ENCODE data around the gene TAF11L3. TPM values are rescaled to one million over a fixed set of nuclear protein-coding genes. Genes with fewer than 3 reads are reported as not detected.
"Not testable (repeated sequence)": the region's sequence is repeated elsewhere in the genome, so short reads cannot be mapped to it uniquely, and the experiment has no call there.

Gene TAF11L3
- total RNA-seq, 2 experiments from 2014 or later: not detected

- H3K27ac ChIP-seq (ENCODE audit: low read depth, low read length, poor library complexity, severe bottlenecking); H3K4me3 ChIP-seq (ENCODE audit: low read depth, low read length, poor library complexity, severe bottlenecking); H3K9me3 ChIP-seq (ENCODE audit: low read length); BruUV-seq (replicated peaks); H3K79me2 ChIP-seq (ENCODE audit: insufficient read depth, low read depth, low read length); H3K9me2 ChIP-seq (ENCODE audit: insufficient read depth, low read length); intact Hi-C loops (cut with micrococcal nuclease; ENCODE audit: unreplicated experiment); CTCF ChIA-PET (ENCODE audit: unreplicated experiment); H2AFZ ChIP-seq (ENCODE audit: low read length); H3K4me2 ChIP-seq (ENCODE audit: low read length); H4K20me1 ChIP-seq (ENCODE audit: insufficient read depth, low read length); H3K4me1 ChIP-seq (ENCODE audit: insufficient read depth, low read length, poor library complexity, severe bottlenecking); H3K36me3 ChIP-seq (ENCODE audit: insufficient read depth, low read length); POLR2A ChIA-PET; DNase-seq (ENCODE audit: low spot score): not testable (repeated sequence)
Measured at GRCh38 chr5:17521501-17521900, 3.3 kb downstream of the TAF11L3 start, which contains the start of gene TAF11L4. Gene TAF11L4, plus strand, starts transcription at chr5:17521801.

- H3K4me1 ChIP-seq (ENCODE audit: insufficient read depth, low read length, poor library complexity, severe bottlenecking); H3K36me3 ChIP-seq (ENCODE audit: insufficient read depth, low read length); H3K79me2 ChIP-seq (ENCODE audit: insufficient read depth, low read depth, low read length); POLR2A ChIA-PET; intact Hi-C loops (cut with micrococcal nuclease; ENCODE audit: unreplicated experiment); H4K20me1 ChIP-seq (ENCODE audit: insufficient read depth, low read length); CTCF ChIA-PET (ENCODE audit: unreplicated experiment); H3K9me2 ChIP-seq (ENCODE audit: insufficient read depth, low read length); H3K9me3 ChIP-seq (ENCODE audit: low read length); BruUV-seq (replicated peaks); H3K4me3 ChIP-seq (ENCODE audit: low read depth, low read length, poor library complexity, severe bottlenecking); H3K4me2 ChIP-seq (ENCODE audit: low read length); DNase-seq (ENCODE audit: low spot score); H3K27ac ChIP-seq (ENCODE audit: low read depth, low read length, poor library complexity, severe bottlenecking); H2AFZ ChIP-seq (ENCODE audit: low read length): not testable (repeated sequence)
Measured at GRCh38 chr5:17524935-17525334, 6.8 kb downstream of the TAF11L3 start, which contains the start of gene TAF11L5. Gene TAF11L5, plus strand, starts transcription at chr5:17525235.

GRCh38 chr5:17526504-17526903 is 8.3 kb downstream of the TAF11L3 start:
- H3K4me2 ChIP-seq (ENCODE audit: low read length); H3K27ac ChIP-seq (ENCODE audit: low read depth, low read length, poor library complexity, severe bottlenecking); BruUV-seq (replicated peaks); CTCF ChIA-PET (ENCODE audit: unreplicated experiment); H3K4me3 ChIP-seq (ENCODE audit: low read depth, low read length, poor library complexity, severe bottlenecking); H2AFZ ChIP-seq (ENCODE audit: low read length); H3K79me2 ChIP-seq (ENCODE audit: insufficient read depth, low read depth, low read length); POLR2A ChIA-PET; H3K36me3 ChIP-seq (ENCODE audit: insufficient read depth, low read length); intact Hi-C loops (cut with micrococcal nuclease; ENCODE audit: unreplicated experiment); H3K9me2 ChIP-seq (ENCODE audit: insufficient read depth, low read length); H3K4me1 ChIP-seq (ENCODE audit: insufficient read depth, low read length, poor library complexity, severe bottlenecking); H4K20me1 ChIP-seq (ENCODE audit: insufficient read depth, low read length); H3K9me3 ChIP-seq (ENCODE audit: low read length): not testable (repeated sequence)
- DNase-seq (ENCODE audit: low spot score): peak; percentile 12

GRCh38 chr5:17528369-17528768 is 10.2 kb downstream of the TAF11L3 start, which contains the start of gene TAF11L6:
Gene TAF11L6, plus strand, starts transcription at chr5:17528669.
- H3K27ac ChIP-seq (ENCODE audit: low read depth, low read length, poor library complexity, severe bottlenecking); H3K9me2 ChIP-seq (ENCODE audit: insufficient read depth, low read length); H2AFZ ChIP-seq (ENCODE audit: low read length); intact Hi-C loops (cut with micrococcal nuclease; ENCODE audit: unreplicated experiment); H3K36me3 ChIP-seq (ENCODE audit: insufficient read depth, low read length); BruUV-seq (replicated peaks); H3K4me3 ChIP-seq (ENCODE audit: low read depth, low read length, poor library complexity, severe bottlenecking); H3K9me3 ChIP-seq (ENCODE audit: low read length); CTCF ChIA-PET (ENCODE audit: unreplicated experiment); H4K20me1 ChIP-seq (ENCODE audit: insufficient read depth, low read length); H3K79me2 ChIP-seq (ENCODE audit: insufficient read depth, low read depth, low read length); H3K4me1 ChIP-seq (ENCODE audit: insufficient read depth, low read length, poor library complexity, severe bottlenecking); H3K4me2 ChIP-seq (ENCODE audit: low read length); DNase-seq (ENCODE audit: low spot score); POLR2A ChIA-PET: not testable (repeated sequence)

Small RNA genes within 50 kb of the gene (small RNA-seq; reads per million reads assigned to genes)
- gene AC106774.3: not detected

Other genes with a start within 250 kb of the TAF11L3 start
- not detected in 2 replicates for gene TAF11L2, start 20.1 kb upstream of the TAF11L3 start, total RNA-seq (2014; rRNA removed; shearing (Covaris generic))
- gene TAF11L2, start 20.1 kb upstream of the TAF11L3 start, total RNA-seq (2022): not detected in 2 replicates
- gene TAF11L4, start 3.4 kb downstream of the TAF11L3 start, total RNA-seq (2014; rRNA removed; shearing (Covaris generic)): not detected in 2 replicates
- not detected in 2 replicates for gene TAF11L4, start 3.4 kb downstream of the TAF11L3 start, total RNA-seq (2022)
- not detected in 2 replicates for gene TAF11L5, start 6.9 kb downstream of the TAF11L3 start, total RNA-seq (2014; rRNA removed; shearing (Covaris generic))
- gene TAF11L5, start 6.9 kb downstream of the TAF11L3 start, total RNA-seq (2022): not detected in 2 replicates
- not detected in 2 replicates for gene TAF11L6, start 10.3 kb downstream of the TAF11L3 start, total RNA-seq (2014; rRNA removed; shearing (Covaris generic))
- not detected in 2 replicates for gene TAF11L6, start 10.3 kb downstream of the TAF11L3 start, total RNA-seq (2022)
- gene TAF11L7, start 67.4 kb downstream of the TAF11L3 start, total RNA-seq (2014; rRNA removed; shearing (Covaris generic)): not detected in 2 replicates
- gene TAF11L7, start 67.4 kb downstream of the TAF11L3 start, total RNA-seq (2022): not detected in 2 replicates
- not detected in 2 replicates for gene TAF11L8, start 72.6 kb downstream of the TAF11L3 start, total RNA-seq (2014; rRNA removed; shearing (Covaris generic))
- not detected in 2 replicates for gene TAF11L8, start 72.6 kb downstream of the TAF11L3 start, total RNA-seq (2022)
- not detected in 2 replicates for gene TAF11L9, start 76.0 kb downstream of the TAF11L3 start, total RNA-seq (2014; rRNA removed; shearing (Covaris generic))
- gene TAF11L9, start 76.0 kb downstream of the TAF11L3 start, total RNA-seq (2022): not detected in 2 replicates
- not detected in 2 replicates for gene TAF11L10, start 79.5 kb downstream of the TAF11L3 start, total RNA-seq (2014; rRNA removed; shearing (Covaris generic))
- not detected in 2 replicates for gene TAF11L10, start 79.5 kb downstream of the TAF11L3 start, total RNA-seq (2022)
- gene TAF11L11, start 85.8 kb downstream of the TAF11L3 start, total RNA-seq (2014; rRNA removed; shearing (Covaris generic)): not detected in 2 replicates
- not detected in 2 replicates for gene TAF11L11, start 85.8 kb downstream of the TAF11L3 start, total RNA-seq (2022)
- not detected in 2 replicates for gene TAF11L12, start 92.0 kb downstream of the TAF11L3 start, total RNA-seq (2014; rRNA removed; shearing (Covaris generic))
- not detected in 2 replicates for gene TAF11L12, start 92.0 kb downstream of the TAF11L3 start, total RNA-seq (2022)
- gene TAF11L13, start 113.7 kb downstream of the TAF11L3 start, total RNA-seq (2014; rRNA removed; shearing (Covaris generic)): not detected in 2 replicates
- gene TAF11L13, start 113.7 kb downstream of the TAF11L3 start, total RNA-seq (2022): not detected in 2 replicates
- gene TAF11L14, start 116.1 kb downstream of the TAF11L3 start, total RNA-seq (2014; rRNA removed; shearing (Covaris generic)): not detected in 2 replicates
- not detected in 2 replicates for gene TAF11L14, start 116.1 kb downstream of the TAF11L3 start, total RNA-seq (2022)

Measured in OCI-LY7 (cell line).